Body of pancreas (tissue), 4 donors: ENCODE measurements around the gene C20orf202. TPM values are rescaled to one million over a fixed set of nuclear protein-coding genes. Genes with fewer than 3 reads are reported as not detected.

Experiments used
- ATAC-seq: fragments of 150-250 bp; one replicate; pipeline ENCODE4 v1.9.1; 2016
- DNase-seq, 4 donors: peaks; one replicate each; pipeline ENCODE4 v3.0.0-alpha.2; 2019
- H3K27ac ChIP-seq, 4 donors: fragments of 200-600 bp; sonication (generic); 1 replicate in 3 of 4; 2 replicates in 1 of 4; pipeline versions ENCODE4 v1.5.1 to v1.6.1; 2016 to 2019; ENCODE audit warnings: mild to moderate bottlenecking in 1 of 4, mixed read lengths in 1 of 4, moderate library complexity in 1 of 4
- H3K27me3 ChIP-seq, 2 donors: fragments of 200-600 bp; sonication (generic); one replicate each; pipeline ENCODE4 v1.6.0; 2016; ENCODE audit warnings: mild to moderate bottlenecking in 1 of 2
- H3K36me3 ChIP-seq, 2 donors: fragments of 200-600 bp; sonication (generic); replicated peaks in 1 of 2; 2 replicates each; pipeline ENCODE4 v1.5.1; 2016; ENCODE audit warnings: low read depth in 2 of 2; ENCODE audit not compliant: insufficient read depth in 1 of 2
- H3K4me1 ChIP-seq: fragments of 200-600 bp; sonication (generic); one replicate; pipeline ENCODE4 v1.6.0; 2016
- H3K4me3 ChIP-seq, 2 donors: fragments of 200-600 bp; sonication (generic); 1 replicate in 1 of 2; 2 replicates in 1 of 2; pipeline ENCODE4 v1.5.1; 2016 to 2019
- H3K9me3 ChIP-seq, 3 donors: fragments of 200-600 bp; sonication (generic); 1 replicate in 2 of 3; 2 replicates in 1 of 3; pipeline ENCODE4 v1.5.1; 2016
- POLR2A ChIP-seq, 3 donors: fragments of 450-650 bp; IDR thresholded peaks; one replicate each; pipeline ENCODE4 v1.6.1; 2016; ENCODE audit warnings: antibody characterized with exemption in 3 of 3, mild to moderate bottlenecking in 2 of 3
- WGBS, 2 donors: methylation state at CpG; one replicate each; pipeline ENCODE4 v1.1.5; 2017; 5-methylcytosine and 5-hydroxymethylcytosine counted together
- intact Hi-C: fragments of 100-400 bp; cut with DNase I; formaldehyde crosslinking; loops from one replicate; pipeline ENCODE4 v1.15.1; 2023
- total RNA-seq, 2 donors: library from RNA; depleted of rRNA; stranded (reverse); fragments of >200 nt; gene quantifications; one replicate each; pipeline ENCODE4 v1.1.0, GENCODE V29; 2016
- TF ChIP-seq, protein P1 (sequence below), 7 experiments: fragments of 450-650 bp in 4 of 7; fragments of 200-600 bp in 3 of 7; sonication (generic) in 3 of 7; IDR thresholded peaks; one replicate each; pipeline ENCODE4 v1.5.1; 2016 to 2019; ENCODE audit warnings: antibody characterized with exemption in 7 of 7

Gene C20orf202
- total RNA-seq, 2 donors from 2014 or later = not detected

DNA sequence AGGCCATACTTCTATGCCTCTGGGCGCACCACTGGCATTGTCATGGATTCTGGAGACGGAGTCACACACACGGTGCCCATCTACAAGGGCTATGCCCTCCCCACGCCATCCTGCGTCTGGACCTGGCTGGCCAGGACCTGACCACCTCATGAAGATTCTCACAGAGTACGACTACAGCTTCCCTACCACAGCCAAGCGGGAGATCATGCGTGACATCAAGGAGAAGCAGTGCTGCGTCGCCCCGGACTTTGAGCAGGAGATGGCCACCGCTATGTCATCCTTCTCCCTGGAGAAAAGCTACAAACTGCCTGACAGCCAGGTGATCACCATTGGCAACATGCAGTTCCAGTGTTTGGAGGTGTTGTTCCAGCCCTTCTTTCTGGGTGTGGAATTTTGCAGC is 42.3 kb upstream of the C20orf202 start:
- intact Hi-C loops = no loop called here
- DNase-seq (no peak), ATAC-seq (no peak)
- Histone ChIP-seq H3K27ac (no peak overlapping the region), H3K27me3 (no peaks in the 10 kb centered on the region), H3K9me3 (no peaks in the 10 kb centered on the region), H3K4me3 (no peak overlapping the region), H3K36me3 (peaks cover 0 to 41% of the 10 kb centered on the region in 2 donors), H3K4me1 (peaks cover 10% of the 10 kb centered on the region)
- TF ChIP-seq, protein P1, sequence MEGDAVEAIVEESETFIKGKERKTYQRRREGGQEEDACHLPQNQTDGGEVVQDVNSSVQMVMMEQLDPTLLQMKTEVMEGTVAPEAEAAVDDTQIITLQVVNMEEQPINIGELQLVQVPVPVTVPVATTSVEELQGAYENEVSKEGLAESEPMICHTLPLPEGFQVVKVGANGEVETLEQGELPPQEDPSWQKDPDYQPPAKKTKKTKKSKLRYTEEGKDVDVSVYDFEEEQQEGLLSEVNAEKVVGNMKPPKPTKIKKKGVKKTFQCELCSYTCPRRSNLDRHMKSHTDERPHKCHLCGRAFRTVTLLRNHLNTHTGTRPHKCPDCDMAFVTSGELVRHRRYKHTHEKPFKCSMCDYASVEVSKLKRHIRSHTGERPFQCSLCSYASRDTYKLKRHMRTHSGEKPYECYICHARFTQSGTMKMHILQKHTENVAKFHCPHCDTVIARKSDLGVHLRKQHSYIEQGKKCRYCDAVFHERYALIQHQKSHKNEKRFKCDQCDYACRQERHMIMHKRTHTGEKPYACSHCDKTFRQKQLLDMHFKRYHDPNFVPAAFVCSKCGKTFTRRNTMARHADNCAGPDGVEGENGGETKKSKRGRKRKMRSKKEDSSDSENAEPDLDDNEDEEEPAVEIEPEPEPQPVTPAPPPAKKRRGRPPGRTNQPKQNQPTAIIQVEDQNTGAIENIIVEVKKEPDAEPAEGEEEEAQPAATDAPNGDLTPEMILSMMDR (IDR thresholded peaks at IDR 0.05) = no peak
- no peak for TF ChIP-seq POLR2A (IDR thresholded peaks at IDR 0.05)
- 98 to 100% methylated on average over 12 of the region's 12 CpGs for WGBS, 2 donors

DNA sequence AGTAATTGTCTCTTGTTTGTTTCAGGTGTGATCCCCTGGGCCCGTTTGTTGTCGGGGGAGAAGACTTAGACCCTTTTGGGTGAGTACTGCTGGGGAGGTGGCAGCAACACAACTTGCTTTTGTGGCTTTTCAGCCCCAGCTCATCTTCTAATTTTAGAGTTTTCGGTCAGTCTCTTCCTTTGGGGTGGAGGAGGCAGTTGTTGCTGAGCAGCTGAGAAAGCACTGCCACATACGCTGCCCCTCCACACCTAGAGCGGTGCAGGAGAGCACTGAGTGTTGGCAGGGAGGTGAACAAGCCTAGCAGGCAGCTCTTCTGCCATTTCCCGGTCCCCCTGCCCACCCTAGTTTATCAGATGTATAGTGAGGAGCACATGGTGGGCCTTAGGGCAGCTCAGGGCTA is 40.1 kb upstream of the C20orf202 start:
- ATAC-seq = no peak
- no peak for DNase-seq
- H3K27ac ChIP-seq = no peak overlapping the region
- H3K36me3 ChIP-seq = peaks cover 0 to 47% of the 10 kb centered on the region in 2 donors
- TF ChIP-seq POLR2A (IDR thresholded peaks at IDR 0.05) = no peak
- TF ChIP-seq, protein P1 (IDR thresholded peaks at IDR 0.05) = no peak
- intact Hi-C loops = no loop called here
- 94 to 100% methylated on average over 6 of the region's 6 CpGs for WGBS, 2 donors
- H3K27me3 ChIP-seq = no peaks in the 10 kb centered on the region
- H3K4me1 ChIP-seq = peaks cover 10% of the 10 kb centered on the region
- H3K4me3 ChIP-seq = no peak overlapping the region
- no peaks in the 10 kb centered on the region for H3K9me3 ChIP-seq

DNA sequence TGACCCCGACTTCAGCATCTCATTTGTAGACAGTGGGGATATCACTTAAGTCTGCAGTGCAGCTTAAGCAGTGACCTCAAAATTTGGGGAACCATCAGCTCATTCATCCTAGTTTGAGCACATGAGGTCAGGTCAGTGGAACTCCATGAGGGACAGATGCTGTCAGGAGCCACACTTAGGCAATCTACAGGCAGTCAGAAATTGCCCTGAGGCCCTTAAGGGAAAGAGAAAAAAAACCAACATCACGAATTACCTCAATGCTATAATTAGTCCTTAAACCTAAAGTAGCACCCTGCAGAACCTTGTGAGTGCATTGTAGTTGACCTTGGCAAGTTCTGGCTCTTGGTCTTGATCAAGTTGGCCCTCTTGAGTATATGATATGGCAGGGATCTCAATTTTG is 39.6 kb upstream of the C20orf202 start:
- Histone ChIP-seq H3K9me3 (no peaks in the 10 kb centered on the region), H3K4me1 (peaks cover 10% of the 10 kb centered on the region), H3K36me3 (peaks cover 0 to 47% of the 10 kb centered on the region in 2 donors), H3K27me3 (no peaks in the 10 kb centered on the region), H3K27ac (no peak overlapping the region), H3K4me3 (no peak overlapping the region)
- WGBS, 2 donors = 69 to 85% methylated on average over 2 of the region's 2 CpGs
- intact Hi-C loops = no loop called here
- TF ChIP-seq POLR2A (IDR thresholded peaks at IDR 0.05) = no peak
- TF ChIP-seq, protein P1 (IDR thresholded peaks at IDR 0.05) = no peak
- no peak for ATAC-seq
- no peak for DNase-seq

DNA sequence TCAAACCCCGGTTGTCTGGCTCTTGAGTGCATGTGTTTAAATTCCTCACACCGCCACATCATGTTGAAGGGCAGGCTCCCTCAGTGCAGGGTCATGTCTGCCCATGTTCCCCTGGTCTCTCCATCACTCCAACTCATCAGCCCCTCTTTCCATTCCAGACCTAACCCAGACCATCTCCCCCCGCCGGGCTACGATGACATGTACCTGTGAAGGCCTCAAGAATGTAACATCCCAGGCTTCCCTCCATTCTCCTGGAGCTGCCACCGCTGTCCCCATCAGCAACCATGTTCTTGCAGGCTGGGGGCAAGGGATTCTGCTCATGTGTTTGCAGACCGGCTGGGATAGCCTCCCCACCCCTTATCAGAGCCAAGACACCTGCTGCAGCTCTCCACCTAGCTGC is 38.4 kb upstream of the C20orf202 start:
- WGBS, 2 donors = 96 to 99% methylated on average over 7 of the region's 7 CpGs
- ATAC-seq (no peak), DNase-seq (no peak)
- Histone ChIP-seq H3K27me3 (no peaks in the 10 kb centered on the region), H3K4me3 (no peak overlapping the region), H3K4me1 (peaks cover 10% of the 10 kb centered on the region), H3K36me3 (peaks cover 0 to 49% of the 10 kb centered on the region in 2 donors), H3K9me3 (no peaks in the 10 kb centered on the region), H3K27ac (no peak overlapping the region)
- TF ChIP-seq POLR2A (IDR thresholded peaks at IDR 0.05) = no peak
- TF ChIP-seq, protein P1 (IDR thresholded peaks at IDR 0.05) = no peak
- intact Hi-C loops = no loop called here

DNA sequence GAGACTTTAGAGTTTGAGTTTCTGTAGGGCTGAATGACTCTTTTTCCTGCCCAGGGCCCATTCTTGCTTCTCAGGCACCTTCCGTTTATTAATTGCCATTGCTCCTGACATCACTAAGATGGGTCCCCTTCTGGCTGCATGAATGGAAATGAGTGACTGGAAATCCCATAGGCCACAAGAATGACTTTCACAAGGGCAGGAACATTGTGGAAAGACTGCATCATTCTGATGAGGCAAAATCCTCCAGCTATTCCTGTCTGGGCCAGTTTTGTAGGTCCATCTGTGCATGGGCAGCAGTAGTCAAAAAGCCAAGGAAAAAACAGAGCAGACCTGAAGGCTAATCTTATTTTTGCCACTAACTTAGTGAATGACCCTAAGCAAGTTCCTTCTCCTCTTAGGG is 37.7 kb upstream of the C20orf202 start:
- Histone ChIP-seq H3K4me3 (no peak overlapping the region), H3K9me3 (no peaks in the 10 kb centered on the region), H3K4me1 (peaks cover 10% of the 10 kb centered on the region), H3K36me3 (peaks cover 0 to 50% of the 10 kb centered on the region in 2 donors), H3K27me3 (no peaks in the 10 kb centered on the region), H3K27ac (no peak overlapping the region)
- ATAC-seq = no peak
- 95 to 100% methylated on average over 1 of the region's 1 CpG for WGBS, 2 donors
- intact Hi-C loops = no loop called here
- DNase-seq = no peak
- TF ChIP-seq, protein P1 (IDR thresholded peaks at IDR 0.05) = no peak
- no peak for TF ChIP-seq POLR2A (IDR thresholded peaks at IDR 0.05)
